Hepatocyte (in vitro differentiated cells): Measurements from ENCODE around the gene TRABD2A. TPM values are rescaled to one million over a fixed set of nuclear protein-coding genes. Genes with fewer than 3 reads are reported as not detected.

Source experiments
- DNase-seq: peaks from one replicate; pipeline ENCODE4 v3.0.0-alpha.2; 2016; ENCODE audit warnings: low spot score
- H2AFZ ChIP-seq: fragments of 200-600 bp; sonication (generic); 2 replicates; pipeline ENCODE4 v1.6.0; 2016; ENCODE audit warnings: antibody characterized with exemption, mild to moderate bottlenecking
- H3K27ac ChIP-seq: fragments of 200-600 bp; sonication (generic); 2 replicates; pipeline ENCODE4 v1.5.1; 2016; ENCODE audit warnings: mild to moderate bottlenecking
- H3K27me3 ChIP-seq: fragments of 200-600 bp; sonication (generic); 2 replicates; pipeline ENCODE4 v1.6.1; 2016
- H3K36me3 ChIP-seq: fragments of 200-600 bp; sonication (generic); replicated peaks from 2 replicates; pipeline ENCODE4 v1.5.1; 2016; ENCODE audit warnings: low read depth; ENCODE audit not compliant: insufficient read depth
- H3K4me1 ChIP-seq: fragments of 200-600 bp; sonication (generic); 2 replicates; pipeline ENCODE4 v1.5.1; 2016; ENCODE audit warnings: mild to moderate bottlenecking, moderate library complexity; ENCODE audit not compliant: insufficient read depth
- H3K4me2 ChIP-seq: fragments of 200-600 bp; sonication (generic); 2 replicates; pipeline ENCODE4 v1.6.0; 2016
- H3K4me3 ChIP-seq: fragments of 200-600 bp; sonication (generic); 2 replicates; pipeline ENCODE4 v1.5.1; 2016; ENCODE audit warnings: mild to moderate bottlenecking
- H3K79me2 ChIP-seq: fragments of 200-600 bp; sonication (generic); 2 replicates; pipeline ENCODE4 v1.6.0; 2017; ENCODE audit warnings: mild to moderate bottlenecking
- H3K9me2 ChIP-seq: fragments of 200-600 bp; sonication (generic); replicated peaks from 2 replicates; pipeline ENCODE4 v1.6.0; 2017; ENCODE audit warnings: mild to moderate bottlenecking; ENCODE audit not compliant: insufficient read depth
- H3K9me3 ChIP-seq: fragments of 200-600 bp; sonication (generic); 2 replicates; pipeline ENCODE4 v1.5.1; 2016; ENCODE audit warnings: low read depth, mild to moderate bottlenecking
- H4K20me1 ChIP-seq: fragments of 200-600 bp; sonication (generic); 2 replicates; pipeline ENCODE4 v1.6.0; 2016; ENCODE audit warnings: mild to moderate bottlenecking; ENCODE audit not compliant: insufficient read depth, poor library complexity, severe bottlenecking
- EZH2 ChIP-seq: fragments of 200-600 bp; sonication (generic); IDR thresholded peaks from 2 replicates; pipeline ENCODE4 v1.6.1; 2016; ENCODE audit warnings: antibody characterized with exemption, mild to moderate bottlenecking, borderline replicate concordance
- EZH2phosphoT487 ChIP-seq: fragments of 200-600 bp; sonication (generic); IDR thresholded peaks from one replicate; pipeline ENCODE4 v1.6.1; 2018; ENCODE audit warnings: antibody characterized with exemption, mild to moderate bottlenecking, low read depth, moderate library complexity; ENCODE audit not compliant: unreplicated experiment, severe bottlenecking
- WGBS: methylation state at CpG from one replicate; pipeline ENCODE4 v1.1.6; 2016; ENCODE audit warnings: low lambda C conversion rate; ENCODE audit errors: missing lambda C conversion rate; 5-methylcytosine and 5-hydroxymethylcytosine counted together
- polyA plus RNA-seq: library from polyadenylated mRNA; unstranded; fragments of >200 nt; fragmentation: Nextera tagmentation; extraction: Ambion mirVana; gene quantifications from 2 replicates; pipeline ENCODE4 v1.2.1, GENCODE V29; 2016
- total RNA-seq: library from RNA; depleted of rRNA; stranded (reverse); fragments of >200 nt; gene quantifications from 2 replicates; pipeline ENCODE4 v1.2.3, GENCODE V29; 2014
- TF ChIP-seq, protein P1 (sequence below): fragments of 200-600 bp; sonication (generic); IDR thresholded peaks from 2 replicates; pipeline ENCODE4 v1.5.1; 2016; ENCODE audit warnings: antibody characterized with exemption, mild to moderate bottlenecking; ENCODE audit not compliant: poor library complexity

The TRABD2A gene
- total and polyA plus RNA-seq, 2 experiments from 2014 or later: 2.2 to 2.9 TPM

- DNase-seq: no peak
- Histone ChIP-seq H3K27ac (no peak overlapping the region), H3K4me1 (no peaks in the 10 kb centered on the region), H3K79me2 (no peaks in the 10 kb centered on the region), H3K27me3 (no peaks in the 10 kb centered on the region), H2AFZ (no peak overlapping the region), H4K20me1 (no peaks in the 10 kb centered on the region), H3K9me3 (no peaks in the 10 kb centered on the region), H3K4me3 (no peak overlapping the region), H3K4me2 (no peak overlapping the region), H3K9me2 (no peaks in the 10 kb centered on the region), H3K36me3 (no peaks in the 10 kb centered on the region)
- TF ChIP-seq, protein P1, sequence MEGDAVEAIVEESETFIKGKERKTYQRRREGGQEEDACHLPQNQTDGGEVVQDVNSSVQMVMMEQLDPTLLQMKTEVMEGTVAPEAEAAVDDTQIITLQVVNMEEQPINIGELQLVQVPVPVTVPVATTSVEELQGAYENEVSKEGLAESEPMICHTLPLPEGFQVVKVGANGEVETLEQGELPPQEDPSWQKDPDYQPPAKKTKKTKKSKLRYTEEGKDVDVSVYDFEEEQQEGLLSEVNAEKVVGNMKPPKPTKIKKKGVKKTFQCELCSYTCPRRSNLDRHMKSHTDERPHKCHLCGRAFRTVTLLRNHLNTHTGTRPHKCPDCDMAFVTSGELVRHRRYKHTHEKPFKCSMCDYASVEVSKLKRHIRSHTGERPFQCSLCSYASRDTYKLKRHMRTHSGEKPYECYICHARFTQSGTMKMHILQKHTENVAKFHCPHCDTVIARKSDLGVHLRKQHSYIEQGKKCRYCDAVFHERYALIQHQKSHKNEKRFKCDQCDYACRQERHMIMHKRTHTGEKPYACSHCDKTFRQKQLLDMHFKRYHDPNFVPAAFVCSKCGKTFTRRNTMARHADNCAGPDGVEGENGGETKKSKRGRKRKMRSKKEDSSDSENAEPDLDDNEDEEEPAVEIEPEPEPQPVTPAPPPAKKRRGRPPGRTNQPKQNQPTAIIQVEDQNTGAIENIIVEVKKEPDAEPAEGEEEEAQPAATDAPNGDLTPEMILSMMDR: no peak
- TF ChIP-seq EZH2phosphoT487 (no peak), EZH2 (no peak)
Observed at GRCh38 chr2:84786601-84787000, 94.3 kb downstream of the TRABD2A start.

GRCh38 chr2:84785950-84786349 lies 94.9 kb downstream of the TRABD2A start:
- Histone ChIP-seq H3K36me3 (no peaks in the 10 kb centered on the region), H3K27me3 (no peaks in the 10 kb centered on the region), H4K20me1 (no peaks in the 10 kb centered on the region), H3K4me2 (no peak overlapping the region), H3K4me3 (no peak overlapping the region), H3K79me2 (no peaks in the 10 kb centered on the region), H3K27ac (no peak overlapping the region), H3K9me3 (no peaks in the 10 kb centered on the region), H2AFZ (no peak overlapping the region), H3K9me2 (no peaks in the 10 kb centered on the region), H3K4me1 (no peaks in the 10 kb centered on the region)
- no peak for DNase-seq
- no peak for TF ChIP-seq EZH2
- TF ChIP-seq, protein P1: no peak
- TF ChIP-seq EZH2phosphoT487: no peak
- 90% methylated on average over 4 of the region's 4 CpGs for WGBS

- no peak for DNase-seq
- Histone ChIP-seq H3K4me1 (no peaks in the 10 kb centered on the region), H3K4me3 (no peak overlapping the region), H3K27ac (no peak overlapping the region), H4K20me1 (no peaks in the 10 kb centered on the region), H3K36me3 (no peaks in the 10 kb centered on the region), H3K27me3 (no peaks in the 10 kb centered on the region), H3K9me2 (no peaks in the 10 kb centered on the region), H3K4me2 (no peak overlapping the region), H3K9me3 (no peaks in the 10 kb centered on the region), H2AFZ (no peak overlapping the region), H3K79me2 (no peaks in the 10 kb centered on the region)
- 69% methylated on average over 1 of the region's 1 CpG for WGBS
- TF ChIP-seq EZH2: no peak
- no peak for TF ChIP-seq EZH2phosphoT487
- TF ChIP-seq, protein P1: no peak
Observed at GRCh38 chr2:84782717-84783442, 98.0 kb downstream of the TRABD2A start.
